ENCODE data around the gene NEBL.

DNA sequence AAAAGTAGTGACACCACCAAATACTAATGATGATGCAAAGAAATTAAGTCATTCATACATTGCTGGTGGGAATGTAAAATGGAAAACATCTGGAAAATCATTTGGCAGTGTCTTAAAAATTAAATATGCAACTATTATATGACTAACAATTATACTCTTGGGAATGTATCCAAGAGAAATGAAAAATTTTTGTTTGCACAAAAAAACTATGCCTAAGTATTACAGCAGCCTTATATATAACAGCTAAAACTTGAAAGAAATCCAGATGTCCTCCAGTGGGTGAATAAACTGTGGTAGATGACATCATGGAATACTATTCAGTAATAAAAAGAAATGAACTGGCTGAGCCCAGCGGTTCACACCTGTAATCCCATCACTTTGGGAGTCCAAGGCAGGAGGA lies 132.0 kb downstream of the NEBL start:
- TF ChIP-seq PCBP2 (IDR thresholded peaks at IDR 0.05; ENCODE audit: low read depth, low read length, poor library complexity, severe bottlenecking) (no peak), NRF1 (conservative IDR thresholded peaks at IDR 0.05 in 1 of 2, IDR thresholded peaks at IDR 0.05 in 1 of 2) (no peak), MYC (IDR thresholded peaks at IDR 0.05; ENCODE audit: low read depth, low read length) (no peak), MYC (CRISPR knock-in tag; IDR thresholded peaks at IDR 0.05; ENCODE audit: borderline replicate concordance, low read depth) (no peak)
- TF ChIP-seq, protein P1, sequence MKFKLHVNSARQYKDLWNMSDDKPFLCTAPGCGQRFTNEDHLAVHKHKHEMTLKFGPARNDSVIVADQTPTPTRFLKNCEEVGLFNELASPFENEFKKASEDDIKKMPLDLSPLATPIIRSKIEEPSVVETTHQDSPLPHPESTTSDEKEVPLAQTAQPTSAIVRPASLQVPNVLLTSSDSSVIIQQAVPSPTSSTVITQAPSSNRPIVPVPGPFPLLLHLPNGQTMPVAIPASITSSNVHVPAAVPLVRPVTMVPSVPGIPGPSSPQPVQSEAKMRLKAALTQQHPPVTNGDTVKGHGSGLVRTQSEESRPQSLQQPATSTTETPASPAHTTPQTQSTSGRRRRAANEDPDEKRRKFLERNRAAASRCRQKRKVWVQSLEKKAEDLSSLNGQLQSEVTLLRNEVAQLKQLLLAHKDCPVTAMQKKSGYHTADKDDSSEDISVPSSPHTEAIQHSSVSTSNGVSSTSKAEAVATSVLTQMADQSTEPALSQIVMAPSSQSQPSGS (CRISPR knock-in tag; IDR thresholded peaks at IDR 0.05) = no peak
